HL-60 (cell line): ENCODE data around the gene CYP3A4.
"Not testable (repeated sequence)": the region's sequence is repeated elsewhere in the genome, so short reads cannot be mapped to it uniquely, and the experiment has no call there.

Experiments
- DNase-seq, 2 experiments: peaks; one replicate each; pipeline ENCODE4 v3.0.0-alpha.2; 2010 to 2020; ENCODE audit warnings: low read depth in 1 of 2, low spot score in 1 of 2
- H3K27ac ChIP-seq: fragments of 250-450 bp; sonication (Bioruptor Pico); replicated peaks from 2 replicates; pipeline ENCODE4 v1.5.1; 2020; ENCODE audit warnings: mild to moderate bottlenecking, moderate library complexity
- H3K27me3 ChIP-seq: fragments of 250-450 bp; sonication (Bioruptor Pico); 2 replicates; pipeline ENCODE4 v1.5.1; 2021; ENCODE audit warnings: mild to moderate bottlenecking, moderate library complexity; ENCODE audit not compliant: insufficient read depth, poor library complexity, severe bottlenecking
- H3K4me3 ChIP-seq: replicated peaks from 2 replicates; pipeline ENCODE4 v1.5.1; 2011; ENCODE audit warnings: mild to moderate bottlenecking, control low read depth, low read length; ENCODE audit not compliant: insufficient read depth
- GABPA ChIP-seq: IDR thresholded peaks from 2 replicates; pipeline ENCODE4 v1.6.1; 2012; ENCODE audit warnings: low read depth
- POLR2AphosphoS5 ChIP-seq: IDR thresholded peaks from 2 replicates; pipeline ENCODE4 v1.6.1; 2012; ENCODE audit warnings: low read depth
- REST ChIP-seq: IDR thresholded peaks from 2 replicates; pipeline ENCODE4 v1.6.1; 2012; ENCODE audit warnings: low read depth; ENCODE audit not compliant: insufficient replicate concordance
- SPI1 ChIP-seq: IDR thresholded peaks from 2 replicates; pipeline ENCODE4 v1.6.1; 2012; ENCODE audit warnings: low read depth, mild to moderate bottlenecking, borderline replicate concordance
- TF ChIP-seq, protein P1 (sequence below): IDR thresholded peaks from one replicate; pipeline ENCODE4 v1.5.1; 2011; ENCODE audit warnings: low read length, control low read depth, inconsistent platforms; ENCODE audit not compliant: insufficient read depth

CYP3A4 gene

GRCh38 chr7:99745395-99745794 is 38.6 kb downstream of the CYP3A4 start:
- H3K27me3 ChIP-seq, H3K27ac ChIP-seq, DNase-seq, H3K4me3 ChIP-seq: not testable (repeated sequence)
- TF ChIP-seq SPI1 = peak; percentile 55; the same call in 1 of the 2 replicates

- peaks cover 2% of the 10 kb centered on the region for H3K27me3 ChIP-seq
- H3K4me3 ChIP-seq = no peak overlapping the region
- DNase-seq = no peak
- TF ChIP-seq GABPA = no peak
- TF ChIP-seq REST = no peak
- no peak for TF ChIP-seq SPI1
- TF ChIP-seq, protein P1, sequence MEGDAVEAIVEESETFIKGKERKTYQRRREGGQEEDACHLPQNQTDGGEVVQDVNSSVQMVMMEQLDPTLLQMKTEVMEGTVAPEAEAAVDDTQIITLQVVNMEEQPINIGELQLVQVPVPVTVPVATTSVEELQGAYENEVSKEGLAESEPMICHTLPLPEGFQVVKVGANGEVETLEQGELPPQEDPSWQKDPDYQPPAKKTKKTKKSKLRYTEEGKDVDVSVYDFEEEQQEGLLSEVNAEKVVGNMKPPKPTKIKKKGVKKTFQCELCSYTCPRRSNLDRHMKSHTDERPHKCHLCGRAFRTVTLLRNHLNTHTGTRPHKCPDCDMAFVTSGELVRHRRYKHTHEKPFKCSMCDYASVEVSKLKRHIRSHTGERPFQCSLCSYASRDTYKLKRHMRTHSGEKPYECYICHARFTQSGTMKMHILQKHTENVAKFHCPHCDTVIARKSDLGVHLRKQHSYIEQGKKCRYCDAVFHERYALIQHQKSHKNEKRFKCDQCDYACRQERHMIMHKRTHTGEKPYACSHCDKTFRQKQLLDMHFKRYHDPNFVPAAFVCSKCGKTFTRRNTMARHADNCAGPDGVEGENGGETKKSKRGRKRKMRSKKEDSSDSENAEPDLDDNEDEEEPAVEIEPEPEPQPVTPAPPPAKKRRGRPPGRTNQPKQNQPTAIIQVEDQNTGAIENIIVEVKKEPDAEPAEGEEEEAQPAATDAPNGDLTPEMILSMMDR = no peak
- TF ChIP-seq POLR2AphosphoS5 = no peak
- H3K27ac ChIP-seq = no peak overlapping the region
Observed at GRCh38 chr7:99742737-99743394, 41.1 kb downstream of the CYP3A4 start.

GRCh38 chr7:99741441-99741795 is 42.6 kb downstream of the CYP3A4 start:
- Histone ChIP-seq H3K27ac (peak overlapping the region; percentile 48), H3K4me3 (no peak overlapping the region), H3K27me3 (no peaks in the 10 kb centered on the region)
- no peak for DNase-seq
- no peak for TF ChIP-seq SPI1
- TF ChIP-seq, protein P1 = no peak
- no peak for TF ChIP-seq GABPA
- TF ChIP-seq POLR2AphosphoS5 = no peak
- TF ChIP-seq REST = no peak

DNA sequence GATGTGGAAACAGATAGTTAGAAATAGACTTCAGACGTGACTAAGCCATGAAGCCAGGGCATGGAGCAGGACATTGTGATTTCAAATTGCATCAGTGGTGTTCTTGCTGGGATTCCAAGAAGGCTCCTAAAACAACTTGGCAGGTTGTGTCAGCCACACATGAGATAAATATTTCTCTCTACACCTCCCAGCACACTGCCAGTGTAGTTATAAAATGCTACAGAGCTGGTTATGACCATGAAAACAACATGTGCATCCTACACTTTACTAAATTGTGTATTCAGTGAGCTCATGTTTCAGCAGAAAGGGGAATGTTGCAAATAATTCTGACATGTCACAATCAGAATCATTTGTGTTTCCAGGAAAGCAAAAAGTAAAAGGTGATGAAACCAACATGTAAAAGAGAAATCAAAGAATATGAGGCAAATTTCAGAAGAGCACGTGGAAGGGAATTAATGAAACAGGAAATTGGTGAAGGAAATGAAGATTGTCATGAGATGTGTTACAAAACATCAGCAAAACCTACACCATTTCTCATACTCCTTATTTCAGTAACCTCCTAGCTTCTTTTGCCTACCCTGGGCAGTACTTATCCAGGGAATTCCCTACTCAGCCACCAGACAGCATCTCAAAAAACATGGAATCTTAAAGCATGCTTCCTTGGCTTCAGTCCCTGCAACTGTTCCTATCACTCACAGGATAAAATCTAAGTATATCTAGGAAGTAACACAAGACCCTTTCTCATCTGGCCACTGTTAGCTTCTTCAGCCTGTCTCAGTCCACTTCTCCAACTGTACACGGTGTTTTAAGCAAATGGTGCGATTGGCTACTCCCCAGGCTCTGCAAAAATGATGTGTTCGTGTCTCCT is 43.2 kb downstream of the CYP3A4 start:
- H3K27ac ChIP-seq = peak overlapping the region; percentile 48
- DNase-seq = peak in 1 of 2 experiments; percentile 12
- TF ChIP-seq, protein P1 = no peak
- TF ChIP-seq POLR2AphosphoS5 (no peak), SPI1 (no peak), GABPA (no peak), REST (no peak)
- no peak overlapping the region for H3K4me3 ChIP-seq
- H3K27me3 ChIP-seq = no peaks in the 10 kb centered on the region
